WTC11 (cell line): Measurements from ENCODE around the gene NLRC5. TPM values are rescaled to one million over a fixed set of nuclear protein-coding genes. Genes with fewer than 3 reads are reported as not detected.

Experiments used
- ATAC-seq: fragments of 200-7000 bp; cut with Tn5 transposase; 2 replicates; pipeline ENCODE4 v1.10.0; 2021; ENCODE audit warnings: mild to moderate bottlenecking, moderate library complexity
- CTCF ChIA-PET: fragments of 300-600 bp; sonication (Branson Sonifier 250); formaldehyde crosslinking; loops from one replicate; lab custom pipeline; 2021; ENCODE audit warnings: antibody characterized with exemption; lab: Charles Lee
- POLR2A ChIA-PET: fragments of 350-600 bp; sonication (Branson Sonifier 250); formaldehyde crosslinking; loops from one replicate; lab custom pipeline; 2021; ENCODE audit warnings: antibody characterized with exemption; lab: Charles Lee
- DNase-seq: peaks from one replicate; pipeline ENCODE4 v3.0.0; 2021; ENCODE audit warnings: low spot score
- H3K27ac Mint-ChIP-seq: 2 replicates; pipeline ENCODE4 v1.8.0; 2021; ENCODE audit warnings: mixed read lengths
- H3K27me3 Mint-ChIP-seq: 2 replicates; pipeline ENCODE4 v1.8.0; 2021; ENCODE audit warnings: low read depth, mild to moderate bottlenecking, moderate library complexity, mixed read lengths
- H3K36me3 Mint-ChIP-seq: 2 replicates; pipeline ENCODE4 v1.8.0; 2021; ENCODE audit warnings: mixed read lengths
- H3K4me1 Mint-ChIP-seq: 2 replicates; pipeline ENCODE4 v1.8.0; 2022; ENCODE audit warnings: mixed read lengths
- H3K4me3 Mint-ChIP-seq: 2 replicates; pipeline ENCODE4 v1.8.0; 2021; ENCODE audit warnings: mild to moderate bottlenecking, moderate library complexity, mixed read lengths
- H3K9me3 Mint-ChIP-seq: 2 replicates; pipeline ENCODE4 v1.8.0; 2021; ENCODE audit warnings: mixed read lengths
- AR ChIP-seq: fragments of 250-450 bp; sonication (Bioruptor Pico); IDR thresholded peaks from 2 replicates; pipeline ENCODE4 v1.9.0; 2021; ENCODE audit warnings: mild to moderate bottlenecking
- CBFB ChIP-seq: sonication (generic); formaldehyde crosslinking; IDR thresholded peaks from 2 replicates; pipeline ENCODE4 v1.8.1; 2022; ENCODE audit warnings: mild to moderate bottlenecking, low read depth, missing genetic modification reagents
- ELF4 ChIP-seq: sonication (generic); formaldehyde crosslinking; IDR thresholded peaks from 2 replicates; pipeline ENCODE4 v1.8.1; 2022; ENCODE audit warnings: low read depth, mild to moderate bottlenecking, moderate library complexity, missing genetic modification reagents
- EMX1 ChIP-seq: fragments of 250-450 bp; sonication (Bioruptor Pico); IDR thresholded peaks from 2 replicates; pipeline ENCODE4 v1.8.0; 2021; ENCODE audit warnings: mild to moderate bottlenecking
- NFYB ChIP-seq: sonication (generic); formaldehyde crosslinking; conservative IDR thresholded peaks from 2 replicates; pipeline ENCODE4 v1.8.0; 2022; ENCODE audit warnings: low read depth, missing genetic modification reagents
- OVOL2 ChIP-seq: fragments of 250-450 bp; sonication (Bioruptor Pico); IDR thresholded peaks from 2 replicates; pipeline ENCODE4 v1.9.0; 2021; ENCODE audit warnings: mild to moderate bottlenecking, borderline replicate concordance
- SOX15 ChIP-seq: fragments of 250-450 bp; sonication (Bioruptor Pico); IDR thresholded peaks from 2 replicates; pipeline ENCODE4 v1.9.0; 2021; ENCODE audit warnings: mild to moderate bottlenecking
- TCF7 ChIP-seq: sonication (generic); formaldehyde crosslinking; IDR thresholded peaks from 2 replicates; pipeline ENCODE4 v1.8.0; 2022; ENCODE audit warnings: mild to moderate bottlenecking, low read depth, missing genetic modification reagents, moderate library complexity
- ZNF138 ChIP-seq: sonication (generic); formaldehyde crosslinking; conservative IDR thresholded peaks from 2 replicates; pipeline ENCODE4 v1.8.1; 2022; ENCODE audit warnings: mild to moderate bottlenecking, moderate library complexity, missing genetic modification reagents
- ZNF317 ChIP-seq: sonication (generic); formaldehyde crosslinking; IDR thresholded peaks from 2 replicates; pipeline ENCODE4 v1.8.1; 2023; ENCODE audit warnings: low read depth, mild to moderate bottlenecking, moderate library complexity, missing genetic modification reagents, borderline replicate concordance
- ZNF396 ChIP-seq: fragments of 250-450 bp; sonication (Bioruptor Pico); IDR thresholded peaks from 2 replicates; pipeline ENCODE4 v1.8.0; 2021; ENCODE audit warnings: mild to moderate bottlenecking, moderate library complexity, borderline replicate concordance
- ZNF532 ChIP-seq: fragments of 250-450 bp; sonication (Bioruptor Pico); IDR thresholded peaks from 2 replicates; pipeline ENCODE4 v1.9.0; 2021; ENCODE audit warnings: mild to moderate bottlenecking, borderline replicate concordance
- ZNF671 ChIP-seq: fragments of 250-450 bp; sonication (Bioruptor Pico); IDR thresholded peaks from 2 replicates; pipeline ENCODE4 v1.8.0; 2021; ENCODE audit warnings: mild to moderate bottlenecking
- total RNA-seq: library from RNA; stranded (reverse); gene quantifications from 3 replicates; pipeline ENCODE4 v1.2.3, GENCODE V29; 2021
- TF ChIP-seq, protein P1 (sequence below): sonication (generic); formaldehyde crosslinking; IDR thresholded peaks from 2 replicates; pipeline ENCODE4 v1.8.0; 2022; ENCODE audit warnings: mild to moderate bottlenecking, missing genetic modification reagents
- TF ChIP-seq, protein P2 (sequence below): fragments of 250-450 bp; sonication (Bioruptor Pico); IDR thresholded peaks from 2 replicates; pipeline ENCODE4 v2.1.2; 2022; ENCODE audit warnings: mild to moderate bottlenecking, moderate library complexity
- TF ChIP-seq, protein P3 (sequence below): sonication (generic); formaldehyde crosslinking; IDR thresholded peaks from 2 replicates; pipeline ENCODE4 v1.8.1; 2023; ENCODE audit warnings: mild to moderate bottlenecking, missing genetic modification reagents, moderate library complexity
- TF ChIP-seq, protein P4 (sequence below): fragments of 250-450 bp; sonication (Bioruptor Pico); conservative IDR thresholded peaks from 2 replicates; pipeline ENCODE4 v1.9.0; 2021; ENCODE audit warnings: mild to moderate bottlenecking

The NLRC5 gene
- total RNA-seq, 1 experiment from 2014 or later = 2.8 TPM

- Mint-ChIP-seq H3K4me3 (no peak overlapping the region), H3K9me3 (no peaks in the 10 kb centered on the region), H3K27ac (no peak overlapping the region; the same call in 1 of the 2 replicates), H3K27me3 (no peaks in the 10 kb centered on the region), H3K36me3 (no peaks in the 10 kb centered on the region), H3K4me1 (peaks cover 39% of the 10 kb centered on the region)
- DNase-seq = no peak
- ATAC-seq = no peak
- POLR2A ChIA-PET = no interaction called here
- TF ChIP-seq EMX1 (CRISPR knock-in tag) = no peak
- TF ChIP-seq, protein P1, sequence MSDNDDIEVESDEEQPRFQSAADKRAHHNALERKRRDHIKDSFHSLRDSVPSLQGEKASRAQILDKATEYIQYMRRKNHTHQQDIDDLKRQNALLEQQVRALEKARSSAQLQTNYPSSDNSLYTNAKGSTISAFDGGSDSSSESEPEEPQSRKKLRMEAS (CRISPR knock-in tag) = no peak
- no peak for TF ChIP-seq SOX15 (CRISPR knock-in tag)
- TF ChIP-seq CBFB (CRISPR knock-in tag) = no peak
- TF ChIP-seq, protein P2, sequence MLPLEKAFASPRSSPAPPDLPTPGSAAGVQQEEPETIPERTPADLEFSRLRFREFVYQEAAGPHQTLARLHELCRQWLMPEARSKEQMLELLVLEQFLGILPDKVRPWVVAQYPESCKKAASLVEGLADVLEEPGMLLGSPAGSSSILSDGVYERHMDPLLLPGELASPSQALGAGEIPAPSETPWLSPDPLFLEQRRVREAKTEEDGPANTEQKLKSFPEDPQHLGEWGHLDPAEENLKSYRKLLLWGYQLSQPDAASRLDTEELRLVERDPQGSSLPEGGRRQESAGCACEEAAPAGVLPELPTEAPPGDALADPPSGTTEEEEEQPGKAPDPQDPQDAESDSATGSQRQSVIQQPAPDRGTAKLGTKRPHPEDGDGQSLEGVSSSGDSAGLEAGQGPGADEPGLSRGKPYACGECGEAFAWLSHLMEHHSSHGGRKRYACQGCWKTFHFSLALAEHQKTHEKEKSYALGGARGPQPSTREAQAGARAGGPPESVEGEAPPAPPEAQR (CRISPR knock-in tag) = no peak
- TF ChIP-seq ZNF317 (CRISPR knock-in tag) = no peak
- no peak for TF ChIP-seq ZNF138 (CRISPR knock-in tag)
- TF ChIP-seq NFYB (CRISPR knock-in tag) = no peak
- TF ChIP-seq ZNF532 (CRISPR knock-in tag) = no peak
- TF ChIP-seq, protein P3, sequence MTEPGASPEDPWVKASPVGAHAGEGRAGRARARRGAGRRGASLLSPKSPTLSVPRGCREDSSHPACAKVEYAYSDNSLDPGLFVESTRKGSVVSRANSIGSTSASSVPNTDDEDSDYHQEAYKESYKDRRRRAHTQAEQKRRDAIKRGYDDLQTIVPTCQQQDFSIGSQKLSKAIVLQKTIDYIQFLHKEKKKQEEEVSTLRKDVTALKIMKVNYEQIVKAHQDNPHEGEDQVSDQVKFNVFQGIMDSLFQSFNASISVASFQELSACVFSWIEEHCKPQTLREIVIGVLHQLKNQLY (CRISPR knock-in tag) = no peak
- no peak for TF ChIP-seq ELF4
- TF ChIP-seq, protein P4, sequence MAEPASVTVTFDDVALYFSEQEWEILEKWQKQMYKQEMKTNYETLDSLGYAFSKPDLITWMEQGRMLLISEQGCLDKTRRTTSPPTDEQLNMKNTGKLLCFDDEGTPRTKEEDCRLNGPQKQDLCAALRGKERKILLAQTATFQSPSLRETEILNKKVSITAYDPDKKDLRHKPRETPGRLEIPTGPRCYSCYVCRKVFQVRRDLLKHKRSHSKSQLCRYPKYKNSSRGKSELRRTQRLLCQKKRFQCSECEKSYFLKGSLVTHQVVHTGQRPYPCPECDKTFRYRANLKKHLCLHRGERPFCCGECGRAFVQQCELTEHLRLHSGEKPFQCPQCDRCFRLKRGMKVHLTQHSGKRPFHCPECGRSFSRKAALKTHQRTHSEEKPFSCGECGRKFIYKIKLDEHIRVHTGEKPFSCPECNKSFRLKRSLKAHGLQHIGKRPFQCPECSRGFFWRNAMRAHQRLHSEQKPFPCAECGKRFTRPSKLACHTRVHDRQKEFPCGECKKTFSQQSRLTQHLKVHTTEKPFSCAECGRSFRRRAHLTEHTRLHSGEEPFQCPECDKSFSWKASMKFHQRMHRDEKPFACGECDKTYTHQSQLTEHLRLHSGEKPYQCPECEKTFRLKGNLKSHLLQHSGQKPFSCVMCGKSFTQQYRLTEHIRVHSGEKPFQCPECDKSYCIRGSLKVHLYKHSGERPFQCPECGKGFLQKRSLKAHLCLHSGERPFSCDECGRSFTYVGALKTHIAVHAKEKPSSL (CRISPR knock-in tag) = no peak
- TF ChIP-seq OVOL2 = no peak
- no peak for TF ChIP-seq TCF7 (CRISPR knock-in tag)
- TF ChIP-seq ZNF396 (CRISPR knock-in tag) = no peak
- no peak for TF ChIP-seq ZNF671 (CRISPR knock-in tag)
- TF ChIP-seq AR (CRISPR knock-in tag) = no peak
- CTCF ChIA-PET = interaction anchor here (0.6 to 8.2 kb wide), 4 partner anchors 15 to 507 kb away, joined by 3 to 68 read pairs (median 4); partner anchors contain the start of gene CPNE2
Observed at GRCh38 chr16:57107321-57107922, 118.1 kb downstream of the NLRC5 start.
